Fibroblast of the aortic adventitia (primary cell): ENCODE measurements around the gene DVL2. TPM values are rescaled to one million over a fixed set of nuclear protein-coding genes. Genes with fewer than 3 reads are reported as not detected.

Source experiments
- DNase-seq: peaks from one replicate; pipeline ENCODE4 v3.0.0-alpha.2; 2010; ENCODE audit warnings: low read depth
- H3K4me3 ChIP-seq: 2 replicates; pipeline ENCODE4 v1.5.1; 2011; ENCODE audit warnings: low read depth, mild to moderate bottlenecking, control low read depth, low read length, moderate library complexity
- CTCF ChIP-seq: IDR thresholded peaks from 2 replicates; pipeline ENCODE4 v1.5.1; 2011; ENCODE audit warnings: mild to moderate bottlenecking, low read length, control low read depth, inconsistent platforms; ENCODE audit not compliant: insufficient read depth
- total RNA-seq: library from RNA; depleted of rRNA; stranded (reverse); fragments of >200 nt; gene quantifications from 2 replicates; pipeline ENCODE4 v1.2.3, GENCODE V29; 2012; ENCODE audit warnings: low replicate concordance

DVL2 gene
- total RNA-seq, 1 donor, result 67.7 TPM

GRCh38 chr17:7224110-7224509 lies 10.2 kb downstream of the DVL2 start:
- no peak overlapping the region for H3K4me3 ChIP-seq
- no peak for DNase-seq
- TF ChIP-seq CTCF, result no peak

GRCh38 chr17:7223375-7223774 lies 10.9 kb downstream of the DVL2 start:
- no peak overlapping the region for H3K4me3 ChIP-seq
- DNase-seq, result no peak
- no peak for TF ChIP-seq CTCF

- TF ChIP-seq CTCF, result no peak
- no peak for DNase-seq
- no peak overlapping the region for H3K4me3 ChIP-seq
These were observed 11.4 kb downstream of the DVL2 start for GRCh38 chr17:7222972-7223292.

- TF ChIP-seq CTCF, result no peak
- DNase-seq, result no peak
- H3K4me3 ChIP-seq, result no peak overlapping the region
These were observed 12.0 kb downstream of the DVL2 start for GRCh38 chr17:7222093-7222971.

- no peak for TF ChIP-seq CTCF
- peak overlapping the region; percentile 81 for H3K4me3 ChIP-seq
- DNase-seq, result no peak
These were observed 12.8 kb downstream of the DVL2 start for GRCh38 chr17:7221278-7222092.

GRCh38 chr17:7220593-7221277 lies 13.6 kb downstream of the DVL2 start:
- DNase-seq, result peak; percentile 64
- TF ChIP-seq CTCF, result peak; percentile 54
- H3K4me3 ChIP-seq, result peak overlapping the region; percentile 81
